ENCODE results near the gene TERT.

The TERT gene

DNA sequence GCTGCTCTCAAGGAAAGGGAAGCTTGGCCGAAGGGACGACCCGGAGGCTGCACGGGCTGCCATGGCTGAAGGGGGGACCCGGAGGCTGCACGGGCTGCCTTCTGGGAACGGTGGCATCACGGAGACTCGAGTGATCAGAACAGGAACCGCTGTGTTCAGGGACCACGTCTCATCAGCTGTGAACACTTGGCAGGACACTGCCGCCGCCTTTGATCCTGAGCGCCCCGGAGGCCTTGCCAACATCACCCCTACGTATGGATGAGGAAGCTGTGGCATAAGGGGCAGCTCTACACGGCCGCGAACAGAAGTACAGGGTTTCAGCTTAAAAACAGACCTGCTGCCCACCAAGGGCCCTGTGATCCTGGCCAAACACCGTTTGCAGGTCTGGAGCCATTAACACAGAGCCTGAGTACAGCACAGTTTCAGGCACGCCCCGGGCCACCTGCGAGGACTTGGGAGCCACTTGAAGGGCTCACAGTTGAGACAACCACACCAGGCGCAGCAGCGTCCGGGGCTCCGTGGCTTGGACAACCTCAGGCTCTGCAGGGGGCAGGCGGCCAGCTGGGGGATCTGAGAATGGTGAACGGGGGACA, 23.9 kb upstream of the TERT start:
- Histone ChIP-seq H3K9me3 (ENCODE audit: control insufficient read depth in 2 of 2, low read length in 2 of 2) (no peaks in the 10 kb centered on the region), H3K9ac (ENCODE audit: low read depth in 1 of 2, low read length in 2 of 2) (no peak overlapping the region), H3K36me3 (ENCODE audit: control insufficient read depth in 2 of 2, insufficient read depth in 2 of 2, low read length in 2 of 2) (peaks cover 37 to 50% of the 10 kb centered on the region in 2 donors), H3K4me1 (ENCODE audit: control insufficient read depth in 2 of 2, insufficient read depth in 2 of 2, low read length in 2 of 2) (peaks cover 30 to 35% of the 10 kb centered on the region in 2 donors), H3K27me3 (ENCODE audit: control insufficient read depth in 2 of 2, insufficient read depth in 2 of 2, low read length in 2 of 2) (no peaks in the 10 kb centered on the region), H3K4me3 (ENCODE audit: low read length in 2 of 2) (no peak overlapping the region), H3K27ac (ENCODE audit: low read depth in 2 of 2, low read length in 2 of 2) (no peak overlapping the region)

DNA sequence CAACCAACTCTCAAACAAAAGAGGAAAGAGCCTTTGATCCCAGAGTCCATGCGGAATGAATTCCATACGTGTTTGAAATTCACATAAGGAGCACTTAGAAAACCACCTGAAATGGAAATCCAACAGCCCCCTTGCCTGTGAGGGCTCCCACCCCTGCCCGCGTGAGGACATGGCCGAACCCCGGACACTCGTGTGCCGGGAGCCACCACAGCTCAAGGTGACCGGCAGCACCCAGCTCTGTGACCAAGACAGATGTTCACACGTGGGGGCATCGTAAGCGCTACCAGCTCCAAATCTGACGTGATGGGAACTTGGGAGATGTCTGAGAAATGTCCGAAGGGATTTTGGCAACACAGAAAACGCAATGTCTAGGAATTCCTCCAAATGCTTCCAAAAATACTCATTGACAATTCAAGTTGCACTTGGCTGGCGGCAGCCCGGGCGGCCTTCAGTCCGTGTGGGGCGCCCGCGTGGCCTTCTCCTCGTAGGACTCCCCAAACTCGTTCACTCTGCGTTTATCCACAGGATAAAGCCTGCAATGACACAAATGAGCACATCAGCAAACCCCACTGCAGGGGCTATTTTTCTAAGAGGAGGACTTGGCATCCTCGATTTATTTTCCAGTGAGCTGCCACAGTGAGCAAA, 23.2 kb upstream of the TERT start:
- Histone ChIP-seq H3K4me1 (ENCODE audit: control insufficient read depth in 2 of 2, insufficient read depth in 2 of 2, low read length in 2 of 2) (peaks cover 34 to 38% of the 10 kb centered on the region in 2 donors), H3K9me3 (ENCODE audit: control insufficient read depth in 2 of 2, low read length in 2 of 2) (no peaks in the 10 kb centered on the region), H3K27ac (ENCODE audit: low read depth in 2 of 2, low read length in 2 of 2) (no peak overlapping the region), H3K36me3 (ENCODE audit: control insufficient read depth in 2 of 2, insufficient read depth in 2 of 2, low read length in 2 of 2) (peaks cover 33 to 47% of the 10 kb centered on the region in 2 donors), H3K9ac (ENCODE audit: low read depth in 1 of 2, low read length in 2 of 2) (no peak overlapping the region), H3K4me3 (ENCODE audit: low read length in 2 of 2) (no peak overlapping the region), H3K27me3 (ENCODE audit: control insufficient read depth in 2 of 2, insufficient read depth in 2 of 2, low read length in 2 of 2) (no peaks in the 10 kb centered on the region)

DNA sequence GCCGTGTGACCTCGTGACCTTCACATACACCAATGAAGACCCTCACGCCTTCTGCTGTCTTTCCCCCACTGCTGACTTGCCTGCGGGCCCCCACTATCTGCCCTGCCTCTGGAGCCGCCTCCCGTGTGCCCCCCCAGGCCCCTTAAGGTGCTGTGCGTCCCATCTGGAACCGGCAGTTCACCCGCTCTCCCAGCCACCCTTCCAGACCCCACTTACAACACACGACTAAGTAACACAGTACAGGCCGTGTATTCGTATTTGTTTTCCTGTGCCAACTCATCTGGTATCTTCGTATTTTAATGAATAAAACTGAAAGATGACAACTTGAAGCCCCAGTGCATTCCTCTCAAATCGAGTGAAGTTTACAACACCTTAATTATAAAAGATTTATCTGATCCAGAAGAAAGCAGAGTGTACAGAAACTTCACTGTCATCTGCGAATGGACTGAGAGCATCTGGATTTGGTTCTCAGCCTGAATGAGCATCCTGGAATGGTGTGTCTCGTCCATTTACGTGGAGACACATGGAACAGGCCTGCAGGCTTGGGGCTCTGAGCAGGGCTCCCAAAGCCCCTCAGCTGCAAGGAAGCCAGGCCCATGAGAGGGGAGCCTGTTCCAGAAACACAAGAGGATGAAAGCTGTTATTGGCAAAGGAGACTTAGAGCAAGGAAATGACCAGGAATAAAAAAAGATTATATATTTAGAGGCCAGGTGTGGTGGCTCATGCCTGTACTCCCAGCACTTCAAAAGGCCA, 21.9 kb upstream of the TERT start:
- peaks cover 34 to 38% of the 10 kb centered on the region in 2 donors for H3K4me1 ChIP-seq (ENCODE audit: control insufficient read depth in 2 of 2, insufficient read depth in 2 of 2, low read length in 2 of 2)
- peak overlapping the region; percentile 15 to 67 for H3K9ac ChIP-seq (ENCODE audit: low read depth in 1 of 2, low read length in 2 of 2)
- H3K36me3 ChIP-seq (ENCODE audit: control insufficient read depth in 2 of 2, insufficient read depth in 2 of 2, low read length in 2 of 2) = peaks cover 33 to 37% of the 10 kb centered on the region in 2 donors
- H3K27ac ChIP-seq (ENCODE audit: low read depth in 2 of 2, low read length in 2 of 2) = peak overlapping the region; percentile 92 to 94
- no peaks in the 10 kb centered on the region for H3K9me3 ChIP-seq (ENCODE audit: control insufficient read depth in 2 of 2, low read length in 2 of 2)
- peak overlapping the region; percentile 45 to 72 for H3K4me3 ChIP-seq (ENCODE audit: low read length in 2 of 2)
- H3K27me3 ChIP-seq (ENCODE audit: control insufficient read depth in 2 of 2, insufficient read depth in 2 of 2, low read length in 2 of 2) = no peaks in the 10 kb centered on the region

DNA sequence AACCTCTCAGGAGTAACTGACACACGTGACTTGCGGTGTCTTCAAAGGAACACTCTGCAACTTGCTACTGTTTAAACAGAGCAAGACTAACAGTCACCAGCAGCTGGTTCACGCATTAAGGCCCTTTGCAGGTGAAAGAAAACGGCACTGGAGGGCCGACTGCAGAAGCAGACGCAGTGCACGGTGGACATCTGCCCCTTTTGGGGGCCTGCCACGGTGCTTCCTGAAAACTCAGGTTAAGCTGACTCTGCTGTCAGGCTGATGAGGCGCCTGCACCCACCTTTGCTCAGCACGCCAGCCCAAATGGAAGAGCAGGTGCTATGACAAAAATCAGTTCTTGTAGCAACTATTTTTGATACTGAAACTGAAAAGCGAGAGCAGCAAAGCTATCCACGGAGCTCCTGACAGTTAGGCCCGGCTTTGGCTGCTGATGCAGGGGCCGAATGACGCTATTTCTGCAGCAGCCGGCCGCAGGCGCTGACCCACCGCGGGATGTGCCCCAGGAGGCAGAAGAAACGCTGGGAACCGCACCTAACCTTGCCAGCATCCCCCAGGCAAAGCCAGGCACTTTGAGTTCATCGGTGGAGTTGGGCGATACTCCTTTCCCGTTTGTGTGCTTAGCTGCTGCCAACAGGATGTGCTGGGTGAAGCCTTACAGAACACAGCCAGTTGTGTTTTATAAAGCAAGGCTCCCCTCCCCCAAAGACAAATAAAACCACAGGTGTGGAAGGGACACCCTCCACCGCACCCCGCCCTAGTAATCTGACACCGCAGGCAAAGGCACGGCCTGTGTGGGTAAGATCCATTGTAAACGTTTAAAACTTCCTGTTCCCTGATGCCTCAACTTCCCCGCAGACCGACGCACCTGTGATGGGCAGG, 21.1 kb upstream of the TERT start:
- Histone ChIP-seq H3K27ac (ENCODE audit: low read depth in 2 of 2, low read length in 2 of 2) (peak overlapping the region; percentile 92 to 94), H3K4me1 (ENCODE audit: control insufficient read depth in 2 of 2, insufficient read depth in 2 of 2, low read length in 2 of 2) (peaks cover 34 to 38% of the 10 kb centered on the region in 2 donors), H3K9ac (ENCODE audit: low read depth in 1 of 2, low read length in 2 of 2) (peak overlapping the region; percentile 68 to 70)

DNA sequence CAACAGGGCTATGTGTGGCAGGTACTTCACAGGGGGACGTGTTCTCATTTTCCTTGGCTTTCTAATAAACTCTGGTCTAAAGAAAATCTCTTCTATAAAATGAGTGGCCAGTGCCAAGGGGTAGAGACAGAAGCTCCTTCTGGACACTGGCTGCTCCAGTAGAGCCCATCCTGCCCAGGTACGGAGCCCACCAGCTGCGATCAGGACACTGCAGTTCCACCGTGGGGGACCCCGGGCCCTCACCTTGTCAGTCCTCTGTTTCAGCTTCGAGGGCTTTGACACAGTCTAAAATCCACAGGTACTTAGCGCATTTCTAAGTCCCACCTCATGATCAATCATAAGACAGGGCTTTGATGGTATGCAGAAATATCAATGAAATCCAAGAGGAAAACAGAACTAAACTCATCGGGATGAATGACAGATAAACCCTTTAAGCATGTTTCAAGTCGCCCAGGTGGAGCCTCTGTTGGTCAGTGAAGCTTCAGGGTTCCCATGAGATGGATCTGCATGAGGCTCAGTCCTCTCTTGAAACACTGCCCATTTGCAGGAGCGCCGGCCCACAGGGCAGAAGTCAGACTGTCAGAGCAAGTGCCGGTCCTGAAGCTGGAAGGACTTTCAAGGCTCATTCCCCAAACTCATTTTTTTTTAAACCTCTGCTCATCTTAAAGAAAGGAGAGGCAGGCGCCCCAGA, 20.3 kb upstream of the TERT start:
- Histone ChIP-seq H3K36me3 (ENCODE audit: control insufficient read depth in 2 of 2, insufficient read depth in 2 of 2, low read length in 2 of 2) (peaks cover 21% of the 10 kb centered on the region in 2 donors), H3K4me3 (ENCODE audit: low read length in 2 of 2) (peak overlapping the region; percentile 61 to 72), H3K27ac (ENCODE audit: low read depth in 2 of 2, low read length in 2 of 2) (peak overlapping the region; percentile 92 to 94), H3K4me1 (ENCODE audit: control insufficient read depth in 2 of 2, insufficient read depth in 2 of 2, low read length in 2 of 2) (peaks cover 34 to 38% of the 10 kb centered on the region in 2 donors), H3K9ac (ENCODE audit: low read depth in 1 of 2, low read length in 2 of 2) (peak overlapping the region; percentile 68 to 70), H3K27me3 (ENCODE audit: control insufficient read depth in 2 of 2, insufficient read depth in 2 of 2, low read length in 2 of 2) (no peaks in the 10 kb centered on the region), H3K9me3 (ENCODE audit: control insufficient read depth in 2 of 2, low read length in 2 of 2) (no peaks in the 10 kb centered on the region)

More for the DNA sequence above, 21.1 kb upstream of the TERT start:
- Histone ChIP-seq H3K36me3 (ENCODE audit: control insufficient read depth in 2 of 2, insufficient read depth in 2 of 2, low read length in 2 of 2) (peaks cover 28 to 29% of the 10 kb centered on the region in 2 donors), H3K9me3 (ENCODE audit: control insufficient read depth in 2 of 2, low read length in 2 of 2) (no peaks in the 10 kb centered on the region), H3K4me3 (ENCODE audit: low read length in 2 of 2) (peak overlapping the region; percentile 61 to 72), H3K27me3 (ENCODE audit: control insufficient read depth in 2 of 2, insufficient read depth in 2 of 2, low read length in 2 of 2) (no peaks in the 10 kb centered on the region)

DNA sequence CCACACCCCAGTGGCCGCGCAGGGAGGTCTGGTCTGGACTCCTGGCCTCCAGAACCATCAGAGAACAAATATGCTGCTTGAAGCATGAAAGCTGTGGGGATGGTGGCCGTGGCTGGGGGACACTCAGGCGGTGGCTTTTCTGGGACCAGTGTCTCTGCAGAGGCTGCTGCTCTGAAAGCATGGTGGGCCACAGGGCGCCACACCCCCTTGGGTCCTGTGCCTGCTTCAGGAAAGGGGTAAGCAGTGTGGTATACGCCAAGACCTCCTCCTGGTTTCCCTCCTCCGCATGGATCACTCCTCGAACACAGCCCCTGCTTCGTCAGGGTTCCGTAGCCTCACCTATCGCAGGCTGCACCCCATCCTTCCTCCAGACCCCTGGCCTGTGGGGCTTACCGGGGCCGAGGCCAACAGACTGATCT, 19.7 kb upstream of the TERT start:
- Histone ChIP-seq H3K36me3 (ENCODE audit: control insufficient read depth in 2 of 2, insufficient read depth in 2 of 2, low read length in 2 of 2) (peaks cover 16% of the 10 kb centered on the region in 2 donors), H3K4me1 (ENCODE audit: control insufficient read depth in 2 of 2, insufficient read depth in 2 of 2, low read length in 2 of 2) (peaks cover 34 to 38% of the 10 kb centered on the region in 2 donors), H3K27me3 (ENCODE audit: control insufficient read depth in 2 of 2, insufficient read depth in 2 of 2, low read length in 2 of 2) (no peaks in the 10 kb centered on the region), H3K9me3 (ENCODE audit: control insufficient read depth in 2 of 2, low read length in 2 of 2) (no peaks in the 10 kb centered on the region), H3K27ac (ENCODE audit: low read depth in 2 of 2, low read length in 2 of 2) (peak overlapping the region; percentile 92 to 94), H3K4me3 (ENCODE audit: low read length in 2 of 2) (peak overlapping the region in 1 of 2 donors; percentile 4), H3K9ac (ENCODE audit: low read depth in 1 of 2, low read length in 2 of 2) (no peak overlapping the region)

DNA sequence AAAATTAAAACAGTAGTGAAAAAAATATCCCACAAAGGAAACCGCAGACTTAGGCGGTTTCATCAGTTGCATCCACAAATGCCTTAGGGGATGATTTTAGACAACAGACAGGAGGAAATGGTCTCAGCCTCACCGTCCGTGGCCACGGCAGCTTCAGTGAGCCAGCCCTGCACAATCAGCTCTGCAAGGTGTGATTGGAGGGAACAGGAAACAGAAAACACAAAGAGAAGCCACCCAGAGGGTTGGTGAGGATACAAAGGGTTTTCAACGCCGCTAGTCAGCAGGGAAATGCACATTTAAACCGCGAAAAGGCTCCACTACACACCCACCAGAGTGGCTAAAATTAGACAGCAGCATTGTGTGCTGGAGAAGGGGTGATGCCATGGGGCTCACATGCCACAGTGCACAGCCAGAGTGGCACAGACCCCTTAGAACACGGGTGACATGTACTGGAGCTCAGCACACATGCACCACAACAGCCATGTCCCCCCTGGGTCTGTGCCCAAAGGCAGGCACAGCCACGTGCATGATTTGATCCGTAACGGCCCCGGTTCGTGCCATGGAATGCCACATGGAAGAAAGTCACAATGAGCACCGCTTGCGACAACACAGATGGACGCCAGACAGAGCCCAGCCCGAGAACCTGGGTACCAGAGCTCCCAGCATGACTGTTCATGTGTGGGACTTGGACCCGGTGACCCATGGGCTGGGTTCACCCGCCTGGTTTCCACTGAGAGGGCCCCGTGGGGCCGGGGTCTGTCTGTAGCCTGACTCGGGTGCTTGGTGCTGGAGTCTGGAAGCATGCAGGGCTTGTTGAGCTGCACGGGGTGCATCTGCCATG, 18.3 kb upstream of the TERT start:
- Histone ChIP-seq H3K27me3 (ENCODE audit: control insufficient read depth in 2 of 2, insufficient read depth in 2 of 2, low read length in 2 of 2) (no peaks in the 10 kb centered on the region), H3K9me3 (ENCODE audit: control insufficient read depth in 2 of 2, low read length in 2 of 2) (no peaks in the 10 kb centered on the region), H3K27ac (ENCODE audit: low read depth in 2 of 2, low read length in 2 of 2) (peak overlapping the region; percentile 48 to 63), H3K9ac (ENCODE audit: low read depth in 1 of 2, low read length in 2 of 2) (no peak overlapping the region), H3K36me3 (ENCODE audit: control insufficient read depth in 2 of 2, insufficient read depth in 2 of 2, low read length in 2 of 2) (peaks cover 4% of the 10 kb centered on the region in 2 donors), H3K4me3 (ENCODE audit: low read length in 2 of 2) (peak overlapping the region in 1 of 2 donors; percentile 37), H3K4me1 (ENCODE audit: control insufficient read depth in 2 of 2, insufficient read depth in 2 of 2, low read length in 2 of 2) (peaks cover 34 to 38% of the 10 kb centered on the region in 2 donors)

DNA sequence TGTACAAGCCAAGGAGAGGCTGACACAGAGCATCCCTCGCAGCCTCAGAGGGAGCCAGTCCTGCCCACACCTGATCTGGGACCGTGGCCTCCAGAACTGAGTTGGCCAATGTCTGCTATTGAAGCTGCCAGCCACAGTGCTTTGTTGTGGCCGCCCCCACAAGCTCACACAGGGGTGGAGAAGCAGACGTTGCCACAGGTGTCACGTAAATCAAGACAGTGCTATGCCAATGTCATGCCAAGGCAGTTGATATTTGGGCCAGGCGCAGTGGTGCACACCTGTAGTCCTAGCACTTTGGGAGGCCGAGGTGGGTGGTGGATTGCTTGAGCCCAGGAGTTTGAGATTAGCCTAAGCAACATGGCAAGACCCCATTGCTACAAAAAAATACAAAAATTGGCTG, 17.3 kb upstream of the TERT start:
- H3K27ac ChIP-seq (ENCODE audit: low read depth in 2 of 2, low read length in 2 of 2) = no peak overlapping the region
- H3K4me3 ChIP-seq (ENCODE audit: low read length in 2 of 2) = no peak overlapping the region
- H3K4me1 ChIP-seq (ENCODE audit: control insufficient read depth in 2 of 2, insufficient read depth in 2 of 2, low read length in 2 of 2) = peaks cover 34 to 35% of the 10 kb centered on the region in 2 donors
- no peak overlapping the region for H3K9ac ChIP-seq (ENCODE audit: low read depth in 1 of 2, low read length in 2 of 2)
- H3K9me3 ChIP-seq (ENCODE audit: control insufficient read depth in 2 of 2, low read length in 2 of 2) = no peaks in the 10 kb centered on the region
- no peaks in the 10 kb centered on the region for H3K27me3 ChIP-seq (ENCODE audit: control insufficient read depth in 2 of 2, insufficient read depth in 2 of 2, low read length in 2 of 2)
- no peaks in the 10 kb centered on the region for H3K36me3 ChIP-seq (ENCODE audit: control insufficient read depth in 2 of 2, insufficient read depth in 2 of 2, low read length in 2 of 2)

All from mucosa of rectum (tissue), 2 donors.